K562 (cell line): ENCODE data around the gene DNAJC9.
"Not testable (repeated sequence)": the region's sequence is repeated elsewhere in the genome, so short reads cannot be mapped to it uniquely, and the experiment has no call there.

ENCODE experiments used
- CTCF ChIP-seq, 3 experiments: IDR thresholded peaks in 2 of 3; conservative IDR thresholded peaks in 1 of 3; 2 replicates each; pipeline ENCODE4 v1.5.1; 2011 to 2012; ENCODE audit warnings: low read length in 3 of 3, mild to moderate bottlenecking in 3 of 3, control low read depth in 2 of 3, improper control_type of control experiment in 1 of 3, inconsistent platforms in 1 of 3, low read depth in 1 of 3, mixed read lengths in 1 of 3, moderate library complexity in 1 of 3; ENCODE audit not compliant: insufficient read depth in 2 of 3
- MLLT1 ChIP-seq, 2 experiments: fragments of 450-650 bp; IDR thresholded peaks; 2 replicates each; pipeline ENCODE4 v1.6.1; 2016
- MTA3 ChIP-seq: fragments of 450-650 bp; formaldehyde crosslinking; IDR thresholded peaks from 2 replicates; pipeline ENCODE4 v1.6.1; 2017; ENCODE audit warnings: mild to moderate bottlenecking, borderline replicate concordance
- NR0B1 ChIP-seq: fragments of 450-650 bp; IDR thresholded peaks from one replicate; pipeline ENCODE4 v1.6.1; 2018; ENCODE audit warnings: mild to moderate bottlenecking, moderate library complexity; ENCODE audit not compliant: partially characterized antibody
- PHF21A ChIP-seq: fragments of 450-650 bp; IDR thresholded peaks from 2 replicates; pipeline ENCODE4 v1.6.1; 2017; ENCODE audit warnings: low read depth, borderline replicate concordance
- POLR2A ChIP-seq: fragments of 450-650 bp; conservative IDR thresholded peaks from 2 replicates; pipeline ENCODE4 v1.6.1; 2016
- POLR2AphosphoS2 ChIP-seq: IDR thresholded peaks from 2 replicates; pipeline ENCODE4 v1.6.1; 2012; ENCODE audit warnings: low read length, improper control_type of control experiment
- SMAD3 ChIP-seq: fragments of 450-650 bp; formaldehyde crosslinking; conservative IDR thresholded peaks from 2 replicates; pipeline ENCODE4 v1.4.0; 2020; ENCODE audit warnings: mild to moderate bottlenecking
- ZFP91 ChIP-seq: sonication (generic); formaldehyde crosslinking; IDR thresholded peaks from 2 replicates; pipeline ENCODE4 v1.8.0; 2022; ENCODE audit warnings: mild to moderate bottlenecking, missing genetic modification reagents
- ZKSCAN8 ChIP-seq: fragments of 200-800 bp; sonication (Bioruptor generic); IDR thresholded peaks from 2 replicates; pipeline ENCODE4 v1.6.1; 2016; ENCODE audit warnings: missing genetic modification characterization, missing compliant biosample characterization

- not testable (repeated sequence) for TF ChIP-seq ZFP91 (CRISPR knock-in tag); POLR2AphosphoS2; PHF21A; SMAD3 (CRISPR knock-in tag); CTCF (IDR thresholded peaks at IDR 0.05 in 2 of 3, conservative IDR thresholded peaks at IDR 0.05 in 1 of 3; ENCODE audit: insufficient read depth in 2 of 3, low read depth in 1 of 3, low read length in 3 of 3); ZKSCAN8 (CRISPR knock-in tag); POLR2A; MLLT1 (IDR thresholded peaks at IDR 0.05); NR0B1; MTA3
Measured at GRCh38 chr10:73258612-73259011, 11.6 kb upstream of the DNAJC9 start.
